Measurements from ENCODE around the gene OAF.

- TF ChIP-seq, protein P1, sequence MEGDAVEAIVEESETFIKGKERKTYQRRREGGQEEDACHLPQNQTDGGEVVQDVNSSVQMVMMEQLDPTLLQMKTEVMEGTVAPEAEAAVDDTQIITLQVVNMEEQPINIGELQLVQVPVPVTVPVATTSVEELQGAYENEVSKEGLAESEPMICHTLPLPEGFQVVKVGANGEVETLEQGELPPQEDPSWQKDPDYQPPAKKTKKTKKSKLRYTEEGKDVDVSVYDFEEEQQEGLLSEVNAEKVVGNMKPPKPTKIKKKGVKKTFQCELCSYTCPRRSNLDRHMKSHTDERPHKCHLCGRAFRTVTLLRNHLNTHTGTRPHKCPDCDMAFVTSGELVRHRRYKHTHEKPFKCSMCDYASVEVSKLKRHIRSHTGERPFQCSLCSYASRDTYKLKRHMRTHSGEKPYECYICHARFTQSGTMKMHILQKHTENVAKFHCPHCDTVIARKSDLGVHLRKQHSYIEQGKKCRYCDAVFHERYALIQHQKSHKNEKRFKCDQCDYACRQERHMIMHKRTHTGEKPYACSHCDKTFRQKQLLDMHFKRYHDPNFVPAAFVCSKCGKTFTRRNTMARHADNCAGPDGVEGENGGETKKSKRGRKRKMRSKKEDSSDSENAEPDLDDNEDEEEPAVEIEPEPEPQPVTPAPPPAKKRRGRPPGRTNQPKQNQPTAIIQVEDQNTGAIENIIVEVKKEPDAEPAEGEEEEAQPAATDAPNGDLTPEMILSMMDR (conservative IDR thresholded peaks at IDR 0.05 in 1 of 2, IDR thresholded peaks at IDR 0.05 in 1 of 2; ENCODE audit: extremely low read depth in 1 of 2, insufficient read depth in 1 of 2, low read depth in 1 of 2, low read length in 2 of 2), result peak; percentile 59 to 71
- TF ChIP-seq EZH2 (IDR thresholded peaks at IDR 0.05; ENCODE audit: borderline replicate concordance, low read length), result no peak
Observed at GRCh38 chr11:120168960-120169681, 41.7 kb upstream of the OAF start.

All from mammary epithelial cell (primary cell).